Measurements from ENCODE around the gene CASTOR1.

CASTOR1 gene

DNA sequence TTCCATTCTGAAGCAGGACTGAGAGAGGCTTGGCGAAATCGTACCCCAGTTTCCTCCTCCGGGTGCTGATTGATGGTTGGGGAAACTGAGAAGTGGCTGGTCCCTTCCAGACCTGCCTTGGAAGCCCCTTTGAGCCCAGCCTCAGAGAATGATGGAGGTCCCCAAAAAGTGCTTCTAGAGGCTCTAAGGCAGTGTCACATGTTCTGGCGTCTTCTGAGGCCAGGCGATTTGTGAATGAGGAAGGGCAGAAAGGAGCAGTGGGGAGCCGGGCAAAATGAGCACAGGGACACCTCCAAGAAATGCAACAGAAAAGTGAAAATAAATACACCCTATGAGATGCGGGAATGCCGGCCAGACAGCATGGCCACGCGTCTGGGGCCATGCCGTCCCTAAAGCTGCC is 41.7 kb downstream of the CASTOR1 start:
- peak overlapping the region; percentile 74 for H3K4me3 ChIP-seq (ENCODE audit: low read depth, low read length)
- in situ Hi-C loops (cut with HindIII; ENCODE audit: low sequenced_read_pairs): no loop called here
- TF ChIP-seq, protein P1, sequence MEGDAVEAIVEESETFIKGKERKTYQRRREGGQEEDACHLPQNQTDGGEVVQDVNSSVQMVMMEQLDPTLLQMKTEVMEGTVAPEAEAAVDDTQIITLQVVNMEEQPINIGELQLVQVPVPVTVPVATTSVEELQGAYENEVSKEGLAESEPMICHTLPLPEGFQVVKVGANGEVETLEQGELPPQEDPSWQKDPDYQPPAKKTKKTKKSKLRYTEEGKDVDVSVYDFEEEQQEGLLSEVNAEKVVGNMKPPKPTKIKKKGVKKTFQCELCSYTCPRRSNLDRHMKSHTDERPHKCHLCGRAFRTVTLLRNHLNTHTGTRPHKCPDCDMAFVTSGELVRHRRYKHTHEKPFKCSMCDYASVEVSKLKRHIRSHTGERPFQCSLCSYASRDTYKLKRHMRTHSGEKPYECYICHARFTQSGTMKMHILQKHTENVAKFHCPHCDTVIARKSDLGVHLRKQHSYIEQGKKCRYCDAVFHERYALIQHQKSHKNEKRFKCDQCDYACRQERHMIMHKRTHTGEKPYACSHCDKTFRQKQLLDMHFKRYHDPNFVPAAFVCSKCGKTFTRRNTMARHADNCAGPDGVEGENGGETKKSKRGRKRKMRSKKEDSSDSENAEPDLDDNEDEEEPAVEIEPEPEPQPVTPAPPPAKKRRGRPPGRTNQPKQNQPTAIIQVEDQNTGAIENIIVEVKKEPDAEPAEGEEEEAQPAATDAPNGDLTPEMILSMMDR (IDR thresholded peaks at IDR 0.05; ENCODE audit: low read depth, low read length): no peak
- DNase-seq (ENCODE audit: low read depth, low spot score): no peak

DNA sequence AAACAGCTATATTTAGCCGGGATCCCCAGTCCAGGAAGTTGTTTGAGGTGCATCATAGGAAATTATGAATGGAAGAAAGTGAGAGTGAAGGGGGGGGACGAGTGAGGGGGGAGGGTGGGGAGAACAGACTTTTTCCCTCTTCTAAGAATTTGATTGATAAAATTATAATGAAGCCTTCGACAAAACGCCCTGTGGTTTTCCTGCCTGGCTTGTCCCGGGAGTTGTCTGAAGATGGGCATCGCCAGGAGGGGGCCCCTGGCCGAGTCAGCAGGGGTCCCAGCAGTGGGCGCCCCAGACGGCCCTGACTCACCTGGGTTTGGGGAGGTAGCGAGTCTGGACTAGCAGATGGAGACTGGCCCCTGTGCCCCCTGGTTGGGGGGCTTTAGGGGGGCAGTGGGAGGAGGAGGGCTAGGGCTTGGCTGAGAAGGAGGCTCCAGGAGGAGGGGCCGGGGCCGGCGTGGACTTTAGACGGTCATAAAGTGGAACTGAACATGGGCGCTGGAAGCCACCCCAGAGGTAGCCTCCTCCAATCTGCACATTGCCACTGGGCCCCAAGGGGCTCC is 42.4 kb downstream of the CASTOR1 start:
- in situ Hi-C loops (cut with HindIII; ENCODE audit: low sequenced_read_pairs): no loop called here
- peak overlapping the region; percentile 74 for H3K4me3 ChIP-seq (ENCODE audit: low read depth, low read length)
- DNase-seq (ENCODE audit: low read depth, low spot score): no peak
- TF ChIP-seq, protein P1 (IDR thresholded peaks at IDR 0.05; ENCODE audit: low read depth, low read length): no peak

DNA sequence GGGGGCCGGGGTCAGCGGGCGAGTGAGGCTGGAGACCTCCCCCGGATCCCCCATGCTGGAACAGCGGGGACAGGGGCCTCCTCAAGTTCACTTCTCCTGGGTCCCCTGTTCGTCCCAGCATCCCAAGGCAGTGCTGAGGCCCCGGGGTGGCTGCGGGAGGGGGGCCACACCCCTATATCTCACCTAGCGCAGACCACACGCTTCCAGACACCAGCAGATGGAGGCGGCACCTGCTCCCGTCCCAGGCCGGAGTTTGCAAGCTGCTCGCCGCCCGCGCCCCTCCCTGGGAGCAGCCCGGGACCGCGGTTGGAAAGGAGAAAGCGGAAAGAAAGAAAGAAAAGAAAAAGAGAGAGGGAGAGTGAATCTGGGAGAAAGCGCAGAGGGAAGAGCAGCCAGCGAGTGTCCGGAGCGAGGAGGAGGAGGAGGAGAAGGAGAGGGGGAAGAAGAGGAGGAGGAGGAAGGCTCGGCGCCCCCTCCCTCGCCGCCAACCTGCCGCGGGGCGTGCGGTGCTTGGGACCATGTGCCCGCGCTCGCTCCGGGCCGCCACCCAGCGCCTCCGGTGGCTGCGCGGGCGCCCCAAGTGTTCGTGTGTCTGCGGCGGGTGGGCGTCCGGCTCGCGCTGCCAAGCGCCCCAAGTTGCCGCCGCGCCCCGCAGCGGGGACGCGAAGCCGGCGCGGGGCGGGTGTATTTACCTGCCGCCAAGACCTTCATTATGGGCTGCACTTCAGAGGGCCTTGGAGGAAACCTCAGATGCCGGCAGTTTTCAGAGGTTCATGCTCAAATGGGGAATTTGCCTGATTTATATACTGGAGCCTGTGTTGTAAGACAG is 43.1 kb downstream of the CASTOR1 start, which contains the start of gene LIF:
LIF (minus strand) TSS at position 775 of the 829 bp plus-strand sequence; CDS start at position 711, 64 bp downstream.
- TF ChIP-seq, protein P1 (IDR thresholded peaks at IDR 0.05; ENCODE audit: low read depth, low read length): no peak
- DNase-seq (ENCODE audit: low read depth, low spot score): peak; percentile 82
- peak within 1 kb of the TSS; percentile 74 for H3K4me3 ChIP-seq (ENCODE audit: low read depth, low read length)
- in situ Hi-C loops (cut with HindIII; ENCODE audit: low sequenced_read_pairs): no loop called here

DNA sequence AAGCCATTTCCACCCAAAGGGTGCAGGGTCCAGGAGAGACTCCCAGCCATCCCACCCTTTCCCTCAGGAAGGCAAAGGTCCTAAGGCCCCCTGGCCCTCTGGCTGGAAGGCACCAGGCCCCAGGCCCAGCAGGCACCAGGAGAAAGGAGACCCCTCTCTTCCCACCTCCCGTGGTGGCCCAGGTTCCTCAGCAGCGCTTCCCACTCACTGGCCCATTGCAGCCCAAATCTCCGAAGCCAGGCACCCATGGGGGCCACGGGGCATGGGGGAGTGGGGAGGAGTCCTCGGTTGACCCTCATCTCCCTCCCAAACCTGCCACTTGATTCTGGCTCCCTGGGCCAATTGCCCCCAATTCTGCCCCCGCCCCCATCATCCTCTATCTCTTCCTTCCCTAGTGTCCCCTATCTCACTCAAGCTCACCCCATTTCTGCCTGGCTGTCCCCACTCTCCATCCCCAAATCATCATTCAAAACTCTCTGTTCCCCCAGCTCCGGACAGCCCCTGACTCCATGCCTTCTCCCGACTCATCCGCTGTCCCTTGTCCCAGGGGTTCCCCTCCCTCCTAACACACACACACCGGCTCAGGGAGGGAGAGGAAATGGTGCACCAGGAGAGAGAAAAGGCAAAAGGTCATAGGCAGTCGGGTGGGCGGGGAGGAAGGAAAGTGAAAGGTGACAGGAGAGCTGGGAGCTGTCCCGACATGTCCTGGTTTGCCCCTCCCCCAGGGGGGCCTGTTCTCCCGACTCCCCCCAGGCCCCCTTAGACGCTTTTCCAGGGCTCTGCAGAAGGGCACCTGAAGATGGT is 43.9 kb downstream of the CASTOR1 start:
- DNase-seq (ENCODE audit: low read depth, low spot score): no peak

DNA sequence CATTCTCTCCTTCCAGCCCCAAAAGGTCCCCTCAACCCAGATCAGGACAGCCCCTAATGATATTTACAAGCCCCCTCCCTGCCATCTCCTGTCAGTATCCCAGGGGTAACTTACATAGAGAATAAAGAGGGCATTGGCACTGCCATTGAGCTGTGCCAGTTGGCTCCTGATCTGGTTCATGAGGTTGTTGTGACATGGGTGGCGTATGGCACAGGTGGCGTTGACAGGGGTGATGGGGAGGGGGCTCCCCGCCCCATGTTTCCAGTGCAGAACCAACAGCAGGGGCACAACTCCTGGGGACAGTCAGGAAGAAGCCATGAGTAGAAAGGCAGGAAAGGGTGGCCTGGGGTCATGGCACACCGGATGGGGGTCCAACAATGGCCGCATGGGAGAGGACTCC is 44.7 kb downstream of the CASTOR1 start:
- H3K4me3 ChIP-seq (ENCODE audit: low read depth, low read length): peak overlapping the region; percentile 74
- TF ChIP-seq, protein P1 (IDR thresholded peaks at IDR 0.05; ENCODE audit: low read depth, low read length): no peak
- DNase-seq (ENCODE audit: low read depth, low spot score): no peak
- in situ Hi-C loops (cut with HindIII; ENCODE audit: low sequenced_read_pairs): no loop called here

More for the DNA sequence above, 43.9 kb downstream of the CASTOR1 start:
- in situ Hi-C loops (cut with HindIII; ENCODE audit: low sequenced_read_pairs): no loop called here
- peak overlapping the region; percentile 74 for H3K4me3 ChIP-seq (ENCODE audit: low read depth, low read length)
- TF ChIP-seq, protein P1 (IDR thresholded peaks at IDR 0.05; ENCODE audit: low read depth, low read length): no peak

DNA sequence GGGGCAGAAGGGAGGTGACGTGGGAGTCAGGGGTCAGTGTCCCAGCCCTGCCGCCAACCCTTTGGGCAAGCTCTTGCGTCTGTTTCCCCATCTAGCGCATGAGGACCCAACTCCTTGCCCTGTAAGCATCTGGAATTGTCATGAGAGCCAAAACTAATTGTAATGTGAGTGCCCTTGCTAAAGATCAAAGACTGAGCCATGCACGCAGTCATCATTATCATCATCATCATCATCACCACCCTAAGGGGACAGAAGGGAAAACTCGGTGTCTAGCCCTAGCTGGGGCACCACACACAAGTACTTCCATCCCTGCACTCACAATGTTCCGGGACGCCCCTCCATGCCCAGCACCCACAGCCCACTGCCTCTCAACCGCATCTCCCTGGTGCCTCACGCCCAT is 45.2 kb downstream of the CASTOR1 start:
- H3K4me3 ChIP-seq (ENCODE audit: low read depth, low read length): peak overlapping the region; percentile 74

More for the DNA sequence above, 45.2 kb downstream of the CASTOR1 start:
- no peak for DNase-seq (ENCODE audit: low read depth, low spot score)
- in situ Hi-C loops (cut with HindIII; ENCODE audit: low sequenced_read_pairs): no loop called here
- TF ChIP-seq, protein P1 (IDR thresholded peaks at IDR 0.05; ENCODE audit: low read depth, low read length): no peak
